OCI-LY7 (cell line): ENCODE measurements around the gene RRP1B. TPM values are rescaled to one million over a fixed set of nuclear protein-coding genes. Genes with fewer than 3 reads are reported as not detected.

Experiments
- BruUV-seq: library from RNA; stranded (reverse); fragments of 400-500 nt; replicated peaks from 2 replicates; lab custom pipeline; 2021; lab: Mats Ljungman, UMichigan
- CTCF ChIA-PET: fragments of 300-600 bp; sonication (Branson Sonifier 250); formaldehyde crosslinking; loops from one replicate; lab custom pipeline; 2022; ENCODE audit warnings: antibody characterized with exemption; ENCODE audit not compliant: unreplicated experiment; lab: Charles Lee
- POLR2A ChIA-PET: fragments of 300-600 bp; sonication (Branson Sonifier 250); formaldehyde crosslinking; loops from one replicate; lab custom pipeline; 2022; ENCODE audit warnings: antibody characterized with exemption; lab: Charles Lee
- DNase-seq: peaks from one replicate; pipeline ENCODE4 v3.0.0-alpha.2; 2015; ENCODE audit warnings: low spot score
- H2AFZ ChIP-seq: fragments of 200-600 bp; sonication (generic), shearing (Covaris generic); 2 replicates; pipeline ENCODE4 v1.6.1; 2014; ENCODE audit warnings: mild to moderate bottlenecking, antibody characterized with exemption, low read length, moderate library complexity
- H3K27ac ChIP-seq: fragments of 200-600 bp; sonication (generic); 2 replicates; pipeline ENCODE4 v1.5.1; 2014; ENCODE audit warnings: mixed run types, low read depth, mild to moderate bottlenecking, moderate library complexity, low read length, inconsistent platforms; ENCODE audit not compliant: poor library complexity, severe bottlenecking
- H3K36me3 ChIP-seq: fragments of 200-600 bp; sonication (generic); 2 replicates; pipeline ENCODE4 v1.6.1; 2014; ENCODE audit warnings: mild to moderate bottlenecking, antibody characterized with exemption, low read length, moderate library complexity, mixed read lengths; ENCODE audit not compliant: insufficient read depth
- H3K4me1 ChIP-seq: fragments of 200-600 bp; sonication (generic); 2 replicates; pipeline ENCODE4 v1.5.1; 2014; ENCODE audit warnings: mild to moderate bottlenecking, low read length; ENCODE audit not compliant: insufficient read depth, poor library complexity, severe bottlenecking
- H3K4me2 ChIP-seq: fragments of 200-600 bp; sonication (generic); 2 replicates; pipeline ENCODE4 v1.6.1; 2014; ENCODE audit warnings: mild to moderate bottlenecking, low read length
- H3K4me3 ChIP-seq: fragments of 200-600 bp; sonication (generic); 2 replicates; pipeline ENCODE4 v1.5.1; 2014; ENCODE audit warnings: mild to moderate bottlenecking, low read depth, low read length; ENCODE audit not compliant: poor library complexity, severe bottlenecking
- H3K79me2 ChIP-seq: fragments of 200-600 bp; sonication (generic); 2 replicates; pipeline ENCODE4 v1.6.1; 2016; ENCODE audit warnings: low read depth, mild to moderate bottlenecking, low read length, moderate library complexity, mixed read lengths; ENCODE audit not compliant: insufficient read depth
- H3K9me2 ChIP-seq: fragments of 200-600 bp; sonication (generic); 2 replicates; pipeline ENCODE4 v1.6.1; 2016; ENCODE audit warnings: mild to moderate bottlenecking, low read length, mixed read lengths; ENCODE audit not compliant: insufficient read depth
- H3K9me3 ChIP-seq: fragments of 200-600 bp; sonication (generic); 2 replicates; pipeline ENCODE4 v1.6.1; 2014; ENCODE audit warnings: mild to moderate bottlenecking, mixed run types, low read length, mixed read lengths
- H4K20me1 ChIP-seq: fragments of 200-600 bp; sonication (generic); 2 replicates; pipeline ENCODE4 v1.6.1; 2014; ENCODE audit warnings: mild to moderate bottlenecking, antibody characterized with exemption, low read length, moderate library complexity, mixed read lengths; ENCODE audit not compliant: insufficient read depth
- EZH2phosphoT487 ChIP-seq: fragments of 200-600 bp; sonication (generic); IDR thresholded peaks from 2 replicates; pipeline ENCODE4 v1.6.1; 2018; ENCODE audit warnings: low read depth, borderline replicate concordance, mild to moderate bottlenecking, mixed run types, antibody characterized with exemption, low read length, moderate library complexity, mixed read lengths
- intact Hi-C: fragments of 100-400 bp; cut with micrococcal nuclease; formaldehyde crosslinking; loops from one replicate; pipeline ENCODE4 v1.10.0; 2022; ENCODE audit not compliant: unreplicated experiment
- total RNA-seq, 2 experiments: library from RNA; depleted of rRNA in 1 of 2; stranded (reverse); fragments of >200 nt in 1 of 2; shearing (Covaris generic) in 1 of 2; gene quantifications; 2 replicates each; pipeline ENCODE4 v1.2.3, GENCODE V29; 2014 to 2022
- TF ChIP-seq, protein P1 (sequence below): fragments of 200-600 bp; sonication (generic); conservative IDR thresholded peaks from 2 replicates; pipeline ENCODE4 v1.5.1; 2014; ENCODE audit warnings: mild to moderate bottlenecking, antibody characterized with exemption, low read length, moderate library complexity, mixed read lengths

RRP1B gene
- total RNA-seq, 2 experiments from 2014 or later, result 58.6 to 74.5 TPM

DNA sequence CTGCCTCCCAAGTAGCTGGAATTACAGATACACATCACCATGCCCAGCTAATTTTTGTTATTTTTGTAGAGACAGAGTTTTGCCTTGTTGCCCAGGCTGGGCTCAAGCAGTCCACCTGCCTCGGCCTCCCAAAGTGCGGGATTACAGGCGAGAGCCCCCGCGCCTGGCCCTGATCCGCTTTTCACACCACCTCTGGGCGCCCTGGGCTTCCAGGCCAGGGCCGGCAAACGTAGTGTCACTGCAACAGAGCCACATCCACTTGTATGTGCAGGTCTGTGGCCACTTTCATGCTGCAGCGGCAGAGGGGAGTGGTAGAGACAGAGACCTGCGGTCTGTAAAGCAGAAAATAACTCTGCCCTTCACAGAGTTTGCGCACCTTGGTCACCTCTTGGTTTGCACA lies 29.5 kb downstream of the RRP1B start:
- intact Hi-C loops, result no loop called here
- Histone ChIP-seq H3K36me3 (peaks cover 98% of the 10 kb centered on the region), H3K4me2 (no peak overlapping the region), H4K20me1 (no peaks in the 10 kb centered on the region), H3K4me1 (no peaks in the 10 kb centered on the region), H3K9me2 (no peaks in the 10 kb centered on the region), H3K9me3 (no peaks in the 10 kb centered on the region), H3K79me2 (no peaks in the 10 kb centered on the region), H3K4me3 (no peak overlapping the region), H2AFZ (no peak overlapping the region), H3K27ac (no peak overlapping the region)
- no peak for DNase-seq
- CTCF ChIA-PET, result no interaction called here
- BruUV-seq, result no TSS peak
- POLR2A ChIA-PET, result no interaction called here
- TF ChIP-seq, protein P1, sequence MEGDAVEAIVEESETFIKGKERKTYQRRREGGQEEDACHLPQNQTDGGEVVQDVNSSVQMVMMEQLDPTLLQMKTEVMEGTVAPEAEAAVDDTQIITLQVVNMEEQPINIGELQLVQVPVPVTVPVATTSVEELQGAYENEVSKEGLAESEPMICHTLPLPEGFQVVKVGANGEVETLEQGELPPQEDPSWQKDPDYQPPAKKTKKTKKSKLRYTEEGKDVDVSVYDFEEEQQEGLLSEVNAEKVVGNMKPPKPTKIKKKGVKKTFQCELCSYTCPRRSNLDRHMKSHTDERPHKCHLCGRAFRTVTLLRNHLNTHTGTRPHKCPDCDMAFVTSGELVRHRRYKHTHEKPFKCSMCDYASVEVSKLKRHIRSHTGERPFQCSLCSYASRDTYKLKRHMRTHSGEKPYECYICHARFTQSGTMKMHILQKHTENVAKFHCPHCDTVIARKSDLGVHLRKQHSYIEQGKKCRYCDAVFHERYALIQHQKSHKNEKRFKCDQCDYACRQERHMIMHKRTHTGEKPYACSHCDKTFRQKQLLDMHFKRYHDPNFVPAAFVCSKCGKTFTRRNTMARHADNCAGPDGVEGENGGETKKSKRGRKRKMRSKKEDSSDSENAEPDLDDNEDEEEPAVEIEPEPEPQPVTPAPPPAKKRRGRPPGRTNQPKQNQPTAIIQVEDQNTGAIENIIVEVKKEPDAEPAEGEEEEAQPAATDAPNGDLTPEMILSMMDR, result no peak
- TF ChIP-seq EZH2phosphoT487, result no peak

DNA sequence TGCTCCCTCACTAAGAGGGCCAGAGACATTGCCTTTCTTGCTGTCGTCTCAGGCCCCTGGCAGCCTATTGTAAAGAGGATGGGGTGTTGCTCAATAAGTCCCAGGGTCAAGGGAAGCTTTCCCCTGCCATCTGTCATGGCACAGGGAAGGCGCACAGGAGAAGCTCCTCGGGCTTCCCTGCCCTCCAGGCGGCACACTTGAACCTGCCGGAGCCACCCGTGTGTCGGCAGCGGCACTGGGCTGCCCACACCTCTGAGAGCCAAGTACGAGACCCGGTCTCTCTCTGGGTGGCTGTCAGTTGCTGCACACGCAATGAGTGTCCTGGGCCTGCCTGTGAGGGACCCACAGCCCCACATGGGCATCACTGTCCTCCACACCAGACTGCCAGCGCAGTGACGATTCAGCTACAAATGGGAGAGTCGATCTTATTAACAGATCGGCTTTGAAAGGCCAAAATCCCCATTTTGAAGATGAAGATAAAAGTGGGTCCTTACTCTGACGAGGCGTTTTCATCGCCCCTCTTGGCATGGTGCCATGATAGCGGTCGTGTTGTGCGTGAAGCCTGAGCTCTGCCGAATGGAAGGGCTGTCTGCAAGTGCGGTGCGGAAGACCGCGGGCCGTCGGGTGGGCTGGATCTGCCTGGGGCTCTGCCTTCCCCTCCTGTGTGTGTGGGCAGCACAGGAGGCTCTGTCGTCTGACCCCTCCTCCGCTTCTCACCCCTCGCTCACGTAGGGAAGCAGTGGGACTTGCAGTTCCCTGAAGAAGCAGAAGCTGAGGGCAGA lies 30.4 kb downstream of the RRP1B start:
- Histone ChIP-seq H2AFZ (no peak overlapping the region), H4K20me1 (no peaks in the 10 kb centered on the region), H3K79me2 (no peaks in the 10 kb centered on the region), H3K9me3 (no peaks in the 10 kb centered on the region), H3K4me2 (no peak overlapping the region), H3K36me3 (peaks cover 98% of the 10 kb centered on the region), H3K4me1 (no peaks in the 10 kb centered on the region), H3K27ac (no peak overlapping the region), H3K9me2 (no peaks in the 10 kb centered on the region), H3K4me3 (no peak overlapping the region)
- no TSS peak for BruUV-seq
- TF ChIP-seq, protein P1, result no peak
- no peak for TF ChIP-seq EZH2phosphoT487
- ChIA-PET POLR2A (no interaction called here), CTCF (no interaction called here)
- intact Hi-C loops, result no loop called here
- no peak for DNase-seq

DNA sequence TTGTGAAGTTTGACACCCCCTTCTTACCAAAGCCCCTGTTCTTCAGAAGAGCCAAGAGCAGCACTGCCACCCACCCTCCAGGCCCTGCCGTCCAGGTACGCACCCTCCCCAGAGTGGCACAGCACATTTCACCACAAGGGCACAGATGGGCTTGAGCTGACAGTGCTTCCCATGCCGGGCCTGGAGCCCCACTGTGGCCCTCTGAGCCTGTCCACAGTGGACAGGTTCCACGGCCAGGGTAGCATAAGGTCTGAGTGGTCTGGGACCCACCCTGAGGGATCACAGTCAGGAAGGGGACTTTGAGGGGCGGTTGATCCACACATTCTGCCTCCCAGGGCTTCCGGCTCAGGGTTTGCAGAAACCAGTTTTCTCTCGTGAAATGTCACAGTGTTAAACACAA lies 31.0 kb downstream of the RRP1B start:
- DNase-seq, result no peak
- Histone ChIP-seq H3K36me3 (peaks cover 98% of the 10 kb centered on the region), H3K27ac (no peak overlapping the region), H3K79me2 (no peaks in the 10 kb centered on the region), H3K4me3 (no peak overlapping the region), H2AFZ (no peak overlapping the region), H3K4me2 (no peak overlapping the region), H3K9me3 (no peaks in the 10 kb centered on the region), H3K9me2 (no peaks in the 10 kb centered on the region), H4K20me1 (no peaks in the 10 kb centered on the region), H3K4me1 (no peaks in the 10 kb centered on the region)
- TF ChIP-seq, protein P1, result no peak
- TF ChIP-seq EZH2phosphoT487, result no peak
- intact Hi-C loops, result no loop called here
- no TSS peak for BruUV-seq
- ChIA-PET POLR2A (no interaction called here), CTCF (no interaction called here)
